Activated T-cell treated with anti-CD3 and anti-CD28 coated beads, Interleukin-2, amount 50 U/mL, for 4 hours (primary cell): ENCODE measurements around the gene FCRLA. TPM values are rescaled to one million over a fixed set of nuclear protein-coding genes. Genes with fewer than 3 reads are reported as not detected.
A peak's percentile ranks its signal among the peaks of the same experiment; 100 is the strongest.
"Not testable (repeated sequence)": the region's sequence is repeated elsewhere in the genome, so short reads cannot be mapped to it uniquely, and the experiment has no call there.

Experiments used
- ATAC-seq, 2 donors: fragments of 200-7000 bp; cut with Tn5 transposase; one replicate each; pipeline ENCODE4 v1.10.0; 2021
- DNase-seq: peaks from one replicate; pipeline ENCODE4 v3.0.0-alpha.2; 2020
- H3K27me3 Mint-ChIP-seq: one replicate; pipeline ENCODE4 v1.8.0; 2021; ENCODE audit warnings: low read depth, mixed read lengths
- H3K36me3 Mint-ChIP-seq: one replicate; pipeline ENCODE4 v1.8.0; 2022; ENCODE audit warnings: mixed read lengths; ENCODE audit not compliant: insufficient read depth
- H3K4me1 Mint-ChIP-seq: one replicate; pipeline ENCODE4 v1.8.0; 2021; ENCODE audit warnings: low read depth, mixed read lengths
- H3K4me3 Mint-ChIP-seq: one replicate; pipeline ENCODE4 v1.8.0; 2021; ENCODE audit warnings: mild to moderate bottlenecking, moderate library complexity, mixed read lengths
- H3K9me3 Mint-ChIP-seq: one replicate; pipeline ENCODE4 v1.8.0; 2021; ENCODE audit warnings: mixed read lengths
- total RNA-seq, 3 donors: library from RNA; stranded (reverse); gene quantifications; one replicate each; pipeline ENCODE4 v1.2.1, GENCODE V29; 2021

The FCRLA gene
- total RNA-seq, 3 donors from 2014 or later = 0.24 to 0.38 (median 0.28) TPM

GRCh38 chr1:161681879-161682278, 25.1 kb upstream of the FCRLA start:
- H3K27me3 Mint-ChIP-seq = peaks cover 12% of the 10 kb centered on the region
- no peaks in the 10 kb centered on the region for H3K4me1 Mint-ChIP-seq
- H3K4me3 Mint-ChIP-seq = no peak overlapping the region
- no peaks in the 10 kb centered on the region for H3K36me3 Mint-ChIP-seq
- ATAC-seq (no peak), DNase-seq (no peak)
- H3K9me3 Mint-ChIP-seq = no peaks in the 10 kb centered on the region

GRCh38 chr1:161688946-161689345, 18.1 kb upstream of the FCRLA start:
- no peaks in the 10 kb centered on the region for H3K4me1 Mint-ChIP-seq
- peaks cover 31% of the 10 kb centered on the region for H3K27me3 Mint-ChIP-seq
- DNase-seq (no peak), ATAC-seq (no peak)
- no peaks in the 10 kb centered on the region for H3K36me3 Mint-ChIP-seq
- H3K4me3 Mint-ChIP-seq = no peak overlapping the region
- no peaks in the 10 kb centered on the region for H3K9me3 Mint-ChIP-seq

GRCh38 chr1:161691846-161692245, 15.2 kb upstream of the FCRLA start:
- Mint-ChIP-seq H3K9me3 (peaks cover 6% of the 10 kb centered on the region), H3K36me3 (peaks cover 2% of the 10 kb centered on the region), H3K27me3 (peaks cover 46% of the 10 kb centered on the region), H3K4me3 (no peak overlapping the region), H3K4me1 (no peaks in the 10 kb centered on the region)
- no peak for ATAC-seq
- no peak for DNase-seq

- not testable (repeated sequence) for H3K9me3 Mint-ChIP-seq, H3K4me1 Mint-ChIP-seq, H3K36me3 Mint-ChIP-seq, DNase-seq, H3K4me3 Mint-ChIP-seq, ATAC-seq
- H3K27me3 Mint-ChIP-seq = peaks cover 44% of the 10 kb centered on the region
These were observed 13.9 kb upstream of the FCRLA start for GRCh38 chr1:161693020-161693712.

- H3K36me3 Mint-ChIP-seq, H3K4me1 Mint-ChIP-seq, H3K9me3 Mint-ChIP-seq, ATAC-seq, DNase-seq, H3K4me3 Mint-ChIP-seq: not testable (repeated sequence)
- H3K27me3 Mint-ChIP-seq = peaks cover 27% of the 10 kb centered on the region
These were observed 8.7 kb upstream of the FCRLA start for GRCh38 chr1:161698302-161698701.

- Mint-ChIP-seq H3K4me3 (no peak overlapping the region), H3K4me1 (peaks cover 2% of the 10 kb centered on the region), H3K36me3 (no peaks in the 10 kb centered on the region), H3K9me3 (no peaks in the 10 kb centered on the region), H3K27me3 (peaks cover 2% of the 10 kb centered on the region)
- DNase-seq = no peak
- no peak for ATAC-seq
These were observed 4.8 kb upstream of the FCRLA start for GRCh38 chr1:161702250-161702649.

- H3K4me3 Mint-ChIP-seq = no peak overlapping the region
- H3K27me3 Mint-ChIP-seq = no peaks in the 10 kb centered on the region
- H3K36me3 Mint-ChIP-seq = no peaks in the 10 kb centered on the region
- DNase-seq = no peak
- ATAC-seq = no peak
- H3K9me3 Mint-ChIP-seq = no peaks in the 10 kb centered on the region
- H3K4me1 Mint-ChIP-seq = peaks cover 5% of the 10 kb centered on the region
These were observed 1.5 kb upstream of the FCRLA start for GRCh38 chr1:161705537-161705936.

GRCh38 chr1:161706113-161706481, 932 bp upstream of the FCRLA start:
- no peak for DNase-seq
- no peak overlapping the region for H3K4me3 Mint-ChIP-seq
- H3K9me3 Mint-ChIP-seq = no peaks in the 10 kb centered on the region
- no peaks in the 10 kb centered on the region for H3K36me3 Mint-ChIP-seq
- peaks cover 5% of the 10 kb centered on the region for H3K4me1 Mint-ChIP-seq
- H3K27me3 Mint-ChIP-seq = no peaks in the 10 kb centered on the region
- ATAC-seq = peak in 1 of 2 donors; percentile 32

- Mint-ChIP-seq H3K27me3 (no peaks in the 10 kb centered on the region), H3K9me3 (no peaks in the 10 kb centered on the region), H3K4me1 (peaks cover 5% of the 10 kb centered on the region), H3K4me3 (no peak overlapping the region), H3K36me3 (no peaks in the 10 kb centered on the region)
- DNase-seq = no peak
- ATAC-seq = no peak
These were observed 474 bp downstream of the FCRLA start for GRCh38 chr1:161707503-161707902.

- Mint-ChIP-seq H3K36me3 (no peaks in the 10 kb centered on the region), H3K4me3 (no peak overlapping the region), H3K9me3 (no peaks in the 10 kb centered on the region), H3K4me1 (peaks cover 5% of the 10 kb centered on the region), H3K27me3 (no peaks in the 10 kb centered on the region)
- no peak for DNase-seq
- ATAC-seq = no peak
These were observed 2.3 kb downstream of the FCRLA start for GRCh38 chr1:161709373-161709772.

GRCh38 chr1:161710560-161710959, 3.5 kb downstream of the FCRLA start:
- DNase-seq (no peak), ATAC-seq (no peak)
- peaks cover 3% of the 10 kb centered on the region for H3K27me3 Mint-ChIP-seq
- H3K9me3 Mint-ChIP-seq = no peaks in the 10 kb centered on the region
- H3K4me1 Mint-ChIP-seq = peaks cover 5% of the 10 kb centered on the region
- H3K4me3 Mint-ChIP-seq = no peak overlapping the region
- H3K36me3 Mint-ChIP-seq = no peaks in the 10 kb centered on the region

- no peak overlapping the region for H3K4me3 Mint-ChIP-seq
- no peaks in the 10 kb centered on the region for H3K36me3 Mint-ChIP-seq
- H3K27me3 Mint-ChIP-seq = peaks cover 11% of the 10 kb centered on the region
- no peak for ATAC-seq
- no peaks in the 10 kb centered on the region for H3K9me3 Mint-ChIP-seq
- H3K4me1 Mint-ChIP-seq = peaks cover 14% of the 10 kb centered on the region
- DNase-seq = no peak
These were observed 11.7 kb downstream of the FCRLA start for GRCh38 chr1:161718559-161719324.

- ATAC-seq (peak; percentile 25 to 47), DNase-seq (no peak)
- no peaks in the 10 kb centered on the region for H3K36me3 Mint-ChIP-seq
- H3K27me3 Mint-ChIP-seq = peaks cover 11% of the 10 kb centered on the region
- no peaks in the 10 kb centered on the region for H3K9me3 Mint-ChIP-seq
- peaks cover 14% of the 10 kb centered on the region for H3K4me1 Mint-ChIP-seq
- H3K4me3 Mint-ChIP-seq = no peak overlapping the region
These were observed 12.2 kb downstream of the FCRLA start for GRCh38 chr1:161719325-161719611.

- Mint-ChIP-seq H3K4me3 (no peak overlapping the region), H3K36me3 (no peaks in the 10 kb centered on the region), H3K9me3 (no peaks in the 10 kb centered on the region), H3K27me3 (peaks cover 10% of the 10 kb centered on the region), H3K4me1 (peaks cover 18% of the 10 kb centered on the region)
- no peak for ATAC-seq
- no peak for DNase-seq
These were observed 13.4 kb downstream of the FCRLA start for GRCh38 chr1:161720422-161720821.
